Stimulated activated CD8-positive, alpha-beta memory T cell treated with anti-CD3 and anti-CD28 coated beads, Interleukin-15, amount 100 ng/mL, for 48 hours (primary cell): ENCODE measurements around the gene DAP.
"Not testable (repeated sequence)": the region's sequence is repeated elsewhere in the genome, so short reads cannot be mapped to it uniquely, and the experiment has no call there.

Source experiments
- DNase-seq, 2 donors: peaks; one replicate each; pipeline ENCODE4 v3.0.0-alpha.2; 2020; ENCODE audit warnings: low read depth in 2 of 2

Gene DAP, protein sequence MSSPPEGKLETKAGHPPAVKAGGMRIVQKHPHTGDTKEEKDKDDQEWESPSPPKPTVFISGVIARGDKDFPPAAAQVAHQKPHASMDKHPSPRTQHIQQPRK

DNA sequence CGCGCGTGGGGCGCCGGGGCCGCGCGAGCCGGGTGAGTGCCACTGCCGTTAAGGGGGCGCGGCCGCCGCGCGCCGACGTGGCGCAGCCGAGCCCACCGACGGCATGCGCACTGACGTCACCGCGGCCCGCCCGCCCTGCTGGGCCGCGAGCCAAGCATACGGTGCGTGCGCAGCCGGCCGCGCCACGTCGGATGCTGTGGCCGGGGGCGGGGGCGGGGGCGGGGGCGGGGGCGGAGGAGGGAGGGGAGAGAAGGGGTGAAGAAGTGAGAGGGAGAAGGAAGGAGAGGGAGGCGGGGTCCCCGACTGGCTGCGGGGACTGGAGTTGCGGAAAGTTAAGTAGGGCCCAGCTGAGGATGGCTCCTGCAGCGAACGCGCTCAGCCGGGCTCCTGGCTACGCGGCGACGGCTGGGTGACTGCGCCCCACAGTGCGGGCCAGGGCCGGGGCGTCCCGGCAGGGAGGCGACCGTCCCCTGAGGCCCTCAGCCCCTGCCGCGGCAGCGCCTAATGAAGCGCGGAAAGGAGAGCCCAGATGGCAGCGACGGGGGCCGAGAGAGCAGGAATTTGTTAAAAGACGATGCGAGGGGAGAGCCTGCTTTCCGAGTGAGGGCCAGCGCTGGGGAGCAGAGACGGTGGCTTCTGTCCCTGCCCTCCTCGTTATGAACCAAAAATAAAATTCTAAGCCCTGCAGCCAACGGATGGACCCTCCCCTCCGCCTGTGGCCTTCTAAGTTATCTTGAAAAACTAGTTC lies at the start of gene DAP:
DAP (minus strand) TSS at position 50 of the 748 bp plus-strand sequence. CDS start 166 bp downstream, outside the sequence.
- peak; percentile 83 for DNase-seq

DNA sequence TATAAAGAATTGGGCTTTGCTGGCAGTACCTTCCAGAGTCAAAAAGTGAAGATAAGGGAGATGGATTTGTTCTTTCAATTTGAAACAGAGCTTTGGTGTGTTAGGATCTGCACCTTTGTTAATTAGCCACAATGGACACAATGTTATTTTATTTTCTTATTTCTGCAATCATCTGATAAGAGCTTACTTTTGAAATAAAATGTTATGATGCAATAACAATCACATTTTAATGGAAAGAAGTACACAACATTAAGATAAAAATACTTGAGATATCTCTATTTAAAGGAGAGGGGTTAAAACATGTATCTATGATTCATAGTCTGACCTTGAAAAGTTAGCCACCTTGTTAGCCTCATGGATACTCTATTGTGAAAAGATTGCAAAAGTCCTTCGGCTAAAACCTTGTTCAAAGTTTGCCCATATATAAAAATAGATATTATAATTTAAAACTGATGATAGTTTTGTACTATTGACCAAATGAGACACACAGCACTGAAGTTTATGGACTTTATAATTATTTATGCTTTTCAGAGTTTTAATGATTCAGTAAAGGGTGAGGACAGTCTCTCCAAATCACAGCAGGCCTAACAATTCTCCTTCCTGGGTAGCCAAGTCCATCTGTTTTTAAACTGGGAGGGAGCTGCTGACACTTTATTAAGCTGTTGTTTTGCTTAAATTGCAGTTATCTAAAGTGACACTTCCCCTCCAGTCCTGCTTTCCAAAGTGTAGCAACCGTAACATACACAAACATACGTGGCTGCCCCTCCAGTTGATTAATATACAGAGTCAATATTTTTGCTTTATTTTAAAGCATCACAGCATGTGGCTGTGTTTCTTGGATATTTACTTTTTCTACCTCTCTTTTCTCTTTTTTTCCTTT lies 47.6 kb upstream of the DAP start:
- no peak for DNase-seq

DNA sequence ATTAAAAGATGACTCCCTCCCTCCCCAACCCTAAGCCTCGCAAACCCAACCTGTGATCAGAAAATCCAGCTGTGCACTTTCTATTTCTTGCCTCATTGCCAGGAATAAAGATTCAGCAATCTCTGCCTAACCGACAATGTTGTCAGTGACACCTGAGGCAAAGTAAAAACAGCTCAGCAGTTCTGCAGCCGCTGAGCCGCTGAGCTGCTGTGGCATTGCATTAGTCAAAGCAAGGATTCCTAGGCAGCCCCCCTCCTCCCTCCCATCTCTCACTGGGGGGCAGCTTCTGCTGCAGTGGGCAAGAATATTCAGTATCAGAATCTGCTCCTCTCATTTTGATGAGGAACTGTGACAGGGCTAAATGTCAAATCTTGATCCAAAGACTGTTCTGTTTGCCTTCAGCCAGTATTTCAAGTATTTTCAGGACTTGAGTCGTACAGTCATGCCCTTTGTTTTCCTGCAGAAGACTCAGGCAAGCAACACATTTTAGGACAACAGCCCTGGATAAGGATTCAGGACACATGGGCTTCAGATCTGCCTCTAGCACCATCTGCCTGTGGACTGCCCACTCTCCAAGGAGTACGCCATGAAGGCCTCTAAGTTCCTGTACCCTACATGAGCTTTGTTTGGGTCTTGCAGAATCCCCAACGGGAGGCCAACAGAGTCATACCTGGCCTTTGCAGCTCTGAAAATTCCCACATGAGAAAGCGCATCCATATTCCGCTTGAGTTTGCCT lies 41.1 kb upstream of the DAP start:
- no peak for DNase-seq

DNA sequence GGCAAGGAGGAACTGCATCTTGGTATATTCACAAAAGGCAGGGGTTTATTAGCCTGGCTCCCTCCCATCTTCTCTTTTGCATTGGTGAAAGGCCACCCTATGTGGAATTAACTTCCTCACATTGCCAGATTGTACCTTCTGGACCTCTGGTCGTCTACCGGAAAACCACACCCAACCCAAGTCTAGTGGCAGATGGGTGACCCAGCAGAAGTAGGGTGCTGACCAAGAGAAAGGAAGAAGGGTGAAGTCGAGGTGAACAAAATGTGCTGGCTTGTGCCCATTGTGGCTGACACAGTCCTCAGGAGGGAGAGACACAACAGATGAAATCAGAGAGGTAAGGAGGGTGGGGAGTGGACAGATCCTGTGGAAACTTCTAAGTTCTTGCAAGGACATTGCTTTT lies 39.8 kb upstream of the DAP start:
- no peak for DNase-seq

DNA sequence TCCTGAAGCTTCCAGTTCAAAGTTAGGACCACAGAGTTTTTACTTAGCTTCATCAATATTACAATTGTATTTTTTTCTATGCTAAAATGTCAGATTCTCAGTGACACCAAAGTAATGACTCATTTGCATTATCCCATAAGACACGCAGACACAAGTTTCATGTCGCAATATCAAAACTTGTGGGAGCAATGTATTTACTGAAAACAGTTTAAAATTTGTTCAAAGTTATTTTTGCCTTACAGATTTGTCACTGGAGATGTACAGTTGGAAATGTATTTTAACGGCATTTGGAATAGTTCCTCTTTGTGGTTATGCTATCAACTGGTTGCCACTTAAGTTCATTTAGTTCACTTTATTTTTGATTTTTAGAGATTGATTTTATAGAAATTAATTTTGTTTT lies 36.2 kb upstream of the DAP start:
- no peak for DNase-seq

DNA sequence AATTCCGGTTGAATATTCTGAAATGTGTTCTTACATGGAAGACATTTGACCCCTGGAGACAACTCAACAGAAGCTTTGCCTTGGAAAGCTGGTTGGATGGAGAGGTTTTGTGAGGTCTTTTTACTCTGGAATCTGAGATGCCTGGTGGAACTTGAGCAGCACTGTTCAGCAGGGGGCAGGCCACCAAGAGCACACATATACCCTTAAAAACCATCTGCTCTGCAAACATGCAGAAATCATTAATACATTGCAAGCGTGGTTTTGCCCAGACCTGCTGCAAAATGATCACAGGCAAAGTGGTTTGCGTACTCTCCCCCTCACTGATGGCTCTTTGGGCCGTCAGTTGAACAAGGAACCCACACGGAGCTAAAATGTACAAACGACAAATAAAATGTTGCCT lies 32.8 kb upstream of the DAP start:
- DNase-seq = no peak

DNA sequence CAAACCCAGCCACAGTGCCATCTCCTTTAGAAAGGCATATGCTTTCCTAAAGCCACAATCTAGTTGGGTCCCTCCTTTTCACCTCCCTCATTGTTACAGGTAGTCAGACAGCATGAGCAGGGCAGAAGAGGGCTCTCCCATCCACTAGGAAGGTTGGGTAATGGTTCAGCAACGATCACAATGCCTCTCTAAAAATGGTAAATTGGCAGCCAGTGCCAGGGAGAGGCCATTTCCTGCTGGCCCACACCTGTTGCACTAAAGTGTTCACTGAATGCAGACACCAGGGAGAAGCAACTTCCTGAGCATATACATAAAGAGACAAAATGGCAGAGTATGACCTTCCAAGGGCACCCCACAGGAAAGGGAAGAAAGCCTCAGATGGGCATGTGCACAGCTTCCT lies 31.3 kb upstream of the DAP start:
- no peak for DNase-seq

DNA sequence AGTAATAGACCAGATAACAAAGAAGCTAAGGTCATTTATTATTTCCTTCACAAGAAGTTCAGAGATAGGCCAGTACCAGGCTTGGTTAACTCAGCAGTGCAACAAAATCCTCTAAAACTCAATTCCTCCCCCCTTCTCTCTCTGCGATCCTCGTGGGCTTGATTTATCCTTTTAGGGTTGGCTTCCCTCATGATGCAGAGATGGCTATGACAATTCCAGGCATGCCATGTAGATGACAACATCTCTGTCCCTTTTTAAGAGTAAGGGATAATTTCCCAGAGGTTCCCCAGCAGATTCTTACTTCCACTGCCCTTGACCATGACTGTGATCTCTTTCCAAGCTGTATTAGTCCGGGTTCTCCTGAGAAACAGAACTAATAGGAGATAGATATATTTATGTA lies 28.7 kb upstream of the DAP start:
- DNase-seq = no peak

DNA sequence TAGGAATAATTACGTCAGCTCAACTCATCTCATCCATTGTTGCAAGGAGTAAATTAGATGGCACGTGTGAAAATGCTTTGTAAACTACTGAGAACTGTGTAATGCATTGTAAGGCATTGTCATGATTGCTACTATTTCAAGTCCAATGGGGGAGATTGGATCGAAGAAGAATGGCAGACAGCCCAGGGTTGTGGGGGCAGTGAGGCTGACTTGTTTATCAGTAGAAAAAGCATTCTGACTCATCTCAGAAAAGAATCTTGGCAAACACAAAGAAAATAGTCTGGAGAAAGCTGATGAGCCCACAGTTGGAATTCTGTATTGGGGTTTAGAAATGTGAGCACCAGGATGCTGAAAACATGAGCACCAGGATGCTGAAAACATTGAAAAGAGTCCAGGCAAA lies 28.0 kb upstream of the DAP start:
- DNase-seq = no peak

DNA sequence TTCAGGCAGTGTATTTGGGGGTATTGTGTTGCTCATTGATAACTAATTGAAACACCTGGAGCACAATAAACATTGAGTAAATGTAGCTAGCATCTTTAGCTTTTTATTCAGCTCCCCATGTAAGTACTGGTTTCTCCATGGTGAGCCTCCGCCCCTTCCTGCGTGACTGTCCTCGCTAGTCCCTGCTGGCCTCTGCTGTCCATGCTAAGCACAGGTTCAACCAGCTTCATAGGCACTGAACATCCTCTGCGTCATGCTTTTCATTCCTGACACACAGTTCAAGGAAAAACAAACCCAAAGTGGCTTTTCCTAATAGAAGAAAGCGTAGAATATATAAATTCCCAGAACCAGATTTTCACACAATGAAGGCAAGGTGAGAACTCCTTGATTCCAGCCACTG lies 27.3 kb upstream of the DAP start:
- no peak for DNase-seq

DNA sequence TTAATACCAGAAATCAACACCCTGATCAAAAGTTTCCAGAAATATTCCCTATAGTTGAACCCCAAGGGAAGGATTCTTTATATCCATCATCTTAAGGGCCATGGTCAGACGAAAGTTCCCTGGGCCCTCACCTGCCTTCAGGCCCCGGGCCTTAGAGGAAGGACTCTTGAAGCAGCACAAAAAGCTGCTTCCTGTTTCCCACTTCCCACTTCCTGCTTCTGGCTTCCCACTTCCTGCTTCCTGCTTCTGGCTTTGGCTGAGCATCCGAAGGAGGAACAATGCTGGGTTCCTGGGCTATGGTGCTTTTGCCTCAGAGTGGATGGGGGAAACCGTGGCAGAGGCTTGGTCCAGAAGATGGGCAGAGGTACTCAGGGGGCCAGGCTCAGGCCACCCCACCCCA lies 25.8 kb upstream of the DAP start:
- no peak for DNase-seq

DNA sequence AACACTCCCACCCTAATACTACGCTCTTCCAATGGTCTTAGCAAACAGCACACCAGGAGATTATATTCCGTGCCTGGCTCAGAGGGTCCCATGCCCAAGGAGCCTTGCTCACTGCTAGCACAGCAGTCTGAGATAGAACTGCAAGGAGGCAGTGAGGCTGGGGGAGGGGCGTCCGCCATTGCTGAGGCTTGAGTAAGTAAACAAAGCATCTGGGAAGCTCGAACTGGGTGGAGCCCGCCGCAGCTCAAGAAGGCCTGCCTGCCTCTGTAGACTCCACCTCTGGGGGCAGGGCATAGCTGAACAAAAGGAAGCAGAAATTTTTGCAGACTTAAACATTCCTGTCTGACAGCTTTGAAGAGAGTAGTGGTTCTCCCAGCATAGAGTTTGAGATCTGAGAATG lies 19.2 kb upstream of the DAP start:
- not testable (repeated sequence) for DNase-seq

DNA sequence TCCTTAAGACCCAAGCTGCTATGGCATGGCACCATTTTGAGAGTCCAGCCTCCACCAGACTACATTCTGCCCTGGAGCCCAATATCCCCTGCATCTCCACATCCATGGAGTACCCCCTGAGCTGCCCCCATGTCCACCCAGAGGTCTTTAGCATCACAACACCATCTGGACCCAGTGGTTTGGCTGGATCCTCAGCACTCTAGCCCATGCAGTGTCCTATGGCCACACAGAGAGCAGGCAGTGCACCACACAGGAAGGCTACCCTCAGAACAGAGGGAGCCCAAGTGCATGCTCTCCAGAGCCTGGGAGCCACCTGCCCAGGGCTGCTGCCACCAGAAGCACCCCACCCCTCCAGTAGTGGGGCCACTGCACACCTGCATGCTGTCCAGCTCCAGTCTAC lies 18.6 kb upstream of the DAP start:
- no peak for DNase-seq

DNA sequence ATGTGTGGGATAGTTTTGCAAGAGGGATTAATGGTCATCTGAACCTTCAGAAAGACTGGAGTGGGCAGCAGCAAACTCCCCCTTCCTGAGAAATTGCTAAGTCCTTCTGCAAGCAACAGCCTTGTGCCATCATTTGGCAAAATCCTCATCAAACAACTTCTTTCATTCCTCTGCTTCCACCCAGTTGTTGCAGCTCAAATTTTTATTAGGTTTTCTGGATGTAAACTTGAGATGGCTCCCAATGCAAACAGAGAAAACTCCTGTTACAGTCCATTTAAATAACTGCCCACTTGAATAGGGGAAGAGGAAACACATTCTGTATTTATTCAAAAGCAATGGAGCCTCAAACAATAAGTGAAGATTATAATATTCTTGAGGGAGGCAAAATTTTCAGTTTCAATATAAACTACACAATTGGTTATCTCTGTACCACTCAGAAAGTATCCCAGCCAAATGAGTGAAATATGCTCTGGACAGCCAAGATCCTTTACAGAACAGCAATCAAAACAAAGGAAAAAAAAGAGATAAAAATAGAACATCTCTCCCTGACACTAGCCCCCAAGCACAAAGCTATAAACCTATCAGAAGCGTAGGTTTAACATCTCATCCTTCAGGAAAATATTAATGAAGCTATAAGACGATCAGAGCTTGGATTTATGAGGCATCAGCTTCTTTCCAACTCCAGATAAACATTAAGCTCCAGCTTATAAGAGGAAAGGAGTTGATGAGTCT lies 17.3 kb upstream of the DAP start:
- no peak for DNase-seq

DNA sequence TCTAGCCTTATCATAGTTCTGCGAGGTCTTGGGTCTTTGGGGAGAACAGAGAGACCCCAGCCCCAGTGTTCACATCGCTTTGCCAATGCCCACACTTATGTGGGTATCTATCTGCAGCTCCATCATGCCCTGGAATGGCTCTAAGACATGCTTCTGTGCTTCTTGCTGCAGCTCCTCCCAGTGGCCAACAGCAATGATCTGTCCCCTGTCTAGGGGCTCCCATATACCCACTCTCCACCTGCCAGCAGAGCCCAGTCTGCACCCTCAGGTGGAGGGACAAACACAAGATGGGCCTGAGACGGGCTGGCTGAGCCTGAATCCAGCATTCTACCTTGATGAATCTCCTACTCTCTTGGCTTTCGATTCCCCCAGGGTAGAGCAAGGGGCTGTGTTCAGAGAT lies 14.6 kb upstream of the DAP start:
- no peak for DNase-seq

DNA sequence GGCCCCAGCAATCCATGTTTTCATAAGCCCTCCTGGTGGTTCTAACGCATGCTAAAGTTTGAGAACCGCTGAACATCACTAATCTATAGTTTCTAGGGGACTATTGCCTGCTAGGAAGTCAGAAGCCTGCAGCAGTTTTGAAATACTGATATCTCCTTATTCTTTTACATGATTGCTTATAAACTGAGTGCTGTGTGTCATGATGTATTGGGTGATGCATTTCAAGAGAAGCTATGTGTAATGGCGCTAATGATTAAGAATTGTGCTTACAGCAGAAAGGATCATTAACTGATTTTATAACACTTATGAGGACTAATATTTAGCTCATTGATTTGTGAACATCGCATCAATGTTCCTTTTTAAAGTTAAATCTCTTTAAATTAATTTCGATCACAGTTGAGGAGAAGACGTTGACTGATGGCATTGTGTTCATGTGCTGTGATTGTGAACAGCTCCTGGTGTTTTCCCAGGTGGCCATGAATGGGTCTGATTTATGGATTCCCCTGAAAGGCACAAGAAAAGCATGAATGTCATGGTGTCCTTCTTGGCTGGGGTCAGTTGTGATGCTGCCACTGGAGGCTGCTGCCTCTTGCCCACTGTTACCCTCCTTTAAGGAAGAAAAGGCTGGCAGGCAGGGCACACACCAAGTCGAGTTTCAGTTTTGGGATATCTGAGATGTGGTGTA lies 12.0 kb upstream of the DAP start:
- no peak for DNase-seq

DNA sequence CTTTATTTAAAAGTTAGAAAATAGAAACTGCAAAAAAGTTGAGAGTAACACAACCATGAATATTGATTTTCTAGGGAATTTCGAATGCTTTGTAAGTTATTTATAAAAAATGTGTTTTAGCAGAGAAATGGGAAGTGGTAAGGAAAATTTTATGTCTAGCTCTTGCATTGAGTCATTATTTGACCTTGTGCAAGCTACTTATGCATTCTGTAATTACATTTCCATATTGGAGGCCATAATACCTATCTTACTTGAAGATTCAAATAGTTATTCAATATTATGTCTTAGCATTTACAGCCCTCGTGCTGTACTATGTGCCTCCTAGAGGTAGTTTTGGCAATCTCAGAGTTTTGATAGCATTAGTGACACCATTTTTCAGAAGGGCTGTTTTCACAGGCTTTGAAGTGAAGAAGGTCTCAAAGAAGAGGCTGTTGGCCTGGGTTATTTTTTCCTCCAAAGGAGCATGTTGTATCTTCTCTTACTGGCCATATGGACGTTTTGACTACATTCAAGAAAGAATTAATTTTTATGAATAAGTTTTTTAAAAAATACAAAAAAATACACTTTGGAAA lies 7.4 kb upstream of the DAP start:
- DNase-seq = no peak

DNA sequence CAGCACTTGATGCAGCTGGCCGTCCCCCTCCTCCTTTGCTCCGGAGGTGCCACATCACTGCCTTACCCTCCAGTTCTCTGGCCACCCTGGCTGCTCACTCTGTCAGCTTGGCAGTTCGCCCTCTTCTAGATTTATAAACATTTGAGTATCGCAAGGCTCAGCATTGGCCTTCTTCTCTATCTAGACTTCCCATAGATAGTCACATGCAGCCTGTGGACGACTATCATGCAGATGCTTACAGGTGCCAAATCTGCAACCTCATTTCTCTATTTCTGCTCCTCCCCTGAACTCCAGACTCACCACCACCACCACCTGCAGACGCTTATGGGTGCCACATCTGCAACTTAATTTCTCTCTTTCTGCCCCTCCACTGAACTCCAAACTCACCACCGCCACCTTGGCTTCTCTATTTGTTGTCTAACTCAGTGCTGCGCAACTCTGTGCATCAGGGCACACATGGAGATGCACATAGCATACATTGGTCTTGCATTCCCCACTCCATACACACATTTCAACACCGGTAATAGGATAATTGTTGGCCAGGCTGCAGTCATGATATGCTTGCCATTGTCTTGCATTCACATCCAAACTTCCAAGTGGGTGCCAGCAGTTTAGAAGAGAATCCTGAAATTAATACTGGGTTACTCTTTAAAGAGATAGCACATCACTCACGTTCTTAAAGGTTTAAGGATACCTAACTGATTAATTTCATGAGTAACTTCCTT lies 1.9 kb upstream of the DAP start:
- DNase-seq = no peak

DNA sequence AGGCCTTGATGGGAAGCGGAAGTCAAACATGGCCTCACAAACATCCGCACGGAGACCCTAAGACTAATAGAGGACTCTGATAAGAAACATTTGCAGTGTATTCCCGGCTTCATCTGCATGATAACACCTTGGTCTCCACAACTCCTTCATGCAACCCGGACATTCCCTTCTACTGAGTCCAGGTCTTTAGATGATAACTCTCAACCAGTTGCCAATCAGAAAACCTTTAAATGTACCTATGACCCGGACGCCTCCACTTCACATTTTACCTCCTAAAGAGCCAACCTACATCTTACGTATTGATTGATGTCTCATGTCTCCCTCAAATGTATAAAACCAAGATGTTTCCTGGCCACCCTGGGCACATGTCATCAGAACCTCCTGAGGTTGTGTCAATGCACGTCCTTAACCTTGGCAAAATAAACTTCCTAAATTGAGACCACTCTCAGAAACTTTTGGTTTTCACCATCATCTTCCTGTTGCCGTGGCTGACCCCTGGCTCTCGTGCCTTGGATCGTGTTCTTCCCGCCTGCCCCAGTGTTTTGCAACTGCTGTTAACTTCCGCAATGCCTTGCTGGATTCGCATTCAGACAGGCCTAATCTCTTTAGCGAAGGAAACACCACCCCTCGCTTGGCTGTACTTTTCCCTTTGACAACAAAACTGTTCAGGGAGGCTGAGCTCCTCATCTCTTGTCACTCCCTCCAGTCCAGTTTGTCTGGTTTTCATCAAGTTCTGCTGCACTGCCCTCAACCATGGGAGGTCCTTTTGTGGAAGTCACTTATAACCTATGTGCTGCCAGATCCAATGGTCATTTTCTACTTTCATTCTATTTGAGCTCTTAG lies 1.1 kb upstream of the DAP start:
- DNase-seq = no peak
